Kidney (tissue), 14 donors: ENCODE data around the gene ACRV1. TPM values are rescaled to one million over a fixed set of nuclear protein-coding genes. Genes with fewer than 3 reads are reported as not detected.

Source experiments
- DNase-seq, 5 donors: peaks; one replicate each; pipeline ENCODE4 v3.0.0-alpha.2; 2013 to 2020
- FAIRE-seq: peaks from 2 replicates; lab custom pipeline; 2012; peaks lifted over from hg19 to GRCh38; lab: Jason Lieb, UNC
- H3K27ac ChIP-seq, 2 donors: one replicate each; pipeline ENCODE4 v1.7.0; 2013; ENCODE audit warnings: low read depth in 2 of 2, low read length in 2 of 2, inconsistent platforms in 1 of 2
- H3K27me3 ChIP-seq: one replicate; pipeline ENCODE4 v1.7.1; 2013; ENCODE audit warnings: low read length, inconsistent platforms; ENCODE audit not compliant: control insufficient read depth, insufficient read depth
- H3K36me3 ChIP-seq, 3 donors: one replicate each; pipeline versions ENCODE4 v1.7.0 to v1.7.1; 2013; ENCODE audit warnings: low read length in 3 of 3, control low read depth in 1 of 3, inconsistent platforms in 1 of 3; ENCODE audit not compliant: insufficient read depth in 3 of 3, control insufficient read depth in 2 of 3
- H3K4me1 ChIP-seq, 3 donors: one replicate each; pipeline versions ENCODE4 v1.7.0 to v1.7.1; 2013; ENCODE audit warnings: low read length in 3 of 3, inconsistent platforms in 1 of 3, low read depth in 1 of 3; ENCODE audit not compliant: control insufficient read depth in 2 of 3, insufficient read depth in 2 of 3
- H3K4me3 ChIP-seq, 3 donors: one replicate each; pipeline versions ENCODE4 v1.7.0 to v1.8.1; 2013; ENCODE audit warnings: low read length in 3 of 3, control low read depth in 1 of 3, inconsistent platforms in 1 of 3
- H3K9ac ChIP-seq, 3 donors: one replicate each; pipeline versions ENCODE4 v1.7.0 to v1.7.1; 2013; ENCODE audit warnings: low read length in 3 of 3, control low read depth in 1 of 3, inconsistent platforms in 1 of 3
- H3K9me3 ChIP-seq, 3 donors: one replicate each; pipeline versions ENCODE4 v1.7.0 to v1.7.1; 2013; ENCODE audit warnings: low read length in 3 of 3, control low read depth in 1 of 3, inconsistent platforms in 1 of 3; ENCODE audit not compliant: control insufficient read depth in 2 of 3, insufficient read depth in 1 of 3
- CTCF ChIP-seq: IDR thresholded peaks from 3 replicates; pipeline ENCODE4 v1.5.1; 2012; ENCODE audit warnings: mild to moderate bottlenecking, moderate library complexity, borderline replicate concordance; ENCODE audit not compliant: insufficient read depth; ENCODE audit errors: extremely low read depth
- intact Hi-C: fragments of 100-400 bp; cut with DNase I; formaldehyde crosslinking; loops from one replicate; pipeline ENCODE4 v1.11.1; 2022
- polyA plus RNA-seq: library from polyadenylated mRNA; stranded (reverse); fragments of 350-450 nt; fragmentation: Illumina TruSeq; extraction: RNeasy Lipid Tissue Mini Kit (QIAGEN cat#74804); gene quantifications from one replicate; pipeline ENCODE4 v1.2.3, GENCODE V29; 2014; ENCODE audit warnings: low read depth, low replicate concordance; ENCODE audit not compliant: insufficient read depth
- total RNA-seq: library from RNA; stranded (reverse); fragmentation: NEBNext Ultra II Directional; extraction: Animal tissue kit (Norgen Biotek cat#: 25700); gene quantifications from one replicate; pipeline ENCODE4 v1.2.1, GENCODE V29; 2021
- donor health status: control.
- donor health status: control.
- donor health status: control.
- donor health status: control.
- donor health status: control.
- donor health status: DM: yes; HTN: yes; CAD: no.
- donor health status: Normal renal cell carcinoma (clear cell type).

The ACRV1 gene
- total and polyA plus RNA-seq, 2 donors from 2014 or later = not detected

DNA sequence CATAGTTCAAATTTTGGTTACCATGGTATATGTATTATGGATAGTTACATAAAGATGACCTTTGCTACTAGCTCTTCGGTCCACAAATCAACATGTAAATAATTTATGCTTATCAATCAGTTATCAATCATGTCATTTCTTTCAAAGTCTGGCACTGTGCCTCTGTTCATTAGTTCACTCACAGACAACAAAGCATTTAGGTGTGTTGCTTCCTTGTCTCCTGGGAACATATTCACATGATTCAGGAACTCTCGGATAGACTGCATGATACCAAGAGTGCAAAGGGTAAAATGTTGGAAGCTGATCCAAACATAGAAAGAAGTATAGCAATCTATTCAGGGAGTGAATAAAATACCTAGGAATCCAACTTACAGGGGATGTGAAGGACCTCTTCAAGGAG, 14.3 kb upstream of the ACRV1 start:
- no peak for TF ChIP-seq CTCF
- H3K27me3 ChIP-seq = no peaks in the 10 kb centered on the region
- no peaks in the 10 kb centered on the region for H3K36me3 ChIP-seq
- intact Hi-C loops = no loop called here
- no peak overlapping the region for H3K27ac ChIP-seq
- H3K9me3 ChIP-seq = peaks cover 0 to 3% (median 0%) of the 10 kb centered on the region in 3 donors
- H3K4me3 ChIP-seq = no peak overlapping the region
- no peak overlapping the region for H3K9ac ChIP-seq
- H3K4me1 ChIP-seq = no peaks in the 10 kb centered on the region
- no peak for FAIRE-seq
- DNase-seq = no peak

DNA sequence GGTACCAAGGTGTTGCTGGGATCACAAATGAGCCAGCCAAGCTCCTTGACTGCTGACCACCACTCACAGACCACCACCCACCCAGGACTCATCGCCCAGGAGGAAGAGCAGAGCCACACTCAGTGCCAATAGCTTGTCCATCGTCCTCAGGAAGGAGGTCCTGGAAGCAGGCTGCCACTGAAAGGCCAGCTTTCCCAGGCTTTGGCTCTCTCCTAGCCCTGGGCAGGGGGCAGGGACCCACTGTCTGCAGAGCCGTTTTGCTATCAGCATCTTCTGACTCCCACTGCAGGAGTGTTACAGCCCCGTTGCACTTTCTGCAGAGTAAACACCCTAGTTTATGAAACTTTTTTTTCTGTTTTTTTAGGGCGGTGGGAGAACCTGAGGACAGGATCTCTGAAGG, 12.2 kb upstream of the ACRV1 start:
- TF ChIP-seq CTCF = no peak
- FAIRE-seq (no peak), DNase-seq (no peak)
- H3K36me3 ChIP-seq = no peaks in the 10 kb centered on the region
- H3K9me3 ChIP-seq = peaks cover 0 to 3% (median 0%) of the 10 kb centered on the region in 3 donors
- no peaks in the 10 kb centered on the region for H3K27me3 ChIP-seq
- no peaks in the 10 kb centered on the region for H3K4me1 ChIP-seq
- no peak overlapping the region for H3K27ac ChIP-seq
- intact Hi-C loops = no loop called here
- no peak overlapping the region for H3K9ac ChIP-seq
- no peak overlapping the region for H3K4me3 ChIP-seq

GRCh38 chr11:125690006-125690405, 9.4 kb upstream of the ACRV1 start:
- no peak overlapping the region for H3K27ac ChIP-seq
- H3K9ac ChIP-seq = no peak overlapping the region
- H3K9me3 ChIP-seq = no peaks in the 10 kb centered on the region
- H3K4me3 ChIP-seq = no peak overlapping the region
- no peak for DNase-seq
- no peaks in the 10 kb centered on the region for H3K4me1 ChIP-seq
- TF ChIP-seq CTCF = no peak
- H3K27me3 ChIP-seq = no peaks in the 10 kb centered on the region
- intact Hi-C loops = no loop called here
- no peaks in the 10 kb centered on the region for H3K36me3 ChIP-seq
- no peak for FAIRE-seq

DNA sequence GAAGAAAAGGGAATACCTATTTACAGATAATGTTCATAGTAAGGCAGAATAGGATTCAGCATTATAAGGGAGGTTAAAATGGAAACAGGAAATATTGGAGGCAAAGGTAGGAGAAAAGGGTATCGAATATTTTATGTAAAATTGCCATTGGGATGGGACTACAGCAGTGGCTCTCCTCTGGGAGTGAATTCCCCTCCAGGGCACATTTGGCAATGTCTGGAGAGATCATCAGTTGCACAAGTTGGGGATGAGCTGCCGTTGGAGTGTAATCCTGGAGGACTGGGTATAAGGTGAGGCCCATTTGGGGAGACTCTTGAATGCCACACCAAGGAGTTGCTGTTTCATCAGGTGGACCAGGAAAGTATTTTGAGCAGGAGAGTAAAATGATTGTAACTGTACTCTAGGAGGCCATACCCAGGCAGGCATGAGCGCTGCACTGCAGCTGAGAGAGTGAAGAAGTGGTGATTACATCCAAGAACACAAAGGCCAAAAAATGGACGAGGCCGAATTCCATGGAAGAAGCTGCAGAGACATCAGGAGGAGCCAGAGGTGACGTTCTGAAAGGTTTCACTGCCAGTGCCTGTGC, 8.7 kb upstream of the ACRV1 start:
- Histone ChIP-seq H3K4me1 (no peaks in the 10 kb centered on the region), H3K27me3 (no peaks in the 10 kb centered on the region), H3K9me3 (no peaks in the 10 kb centered on the region), H3K27ac (no peak overlapping the region), H3K36me3 (no peaks in the 10 kb centered on the region), H3K9ac (no peak overlapping the region), H3K4me3 (no peak overlapping the region)
- no peak for TF ChIP-seq CTCF
- no peak for DNase-seq
- intact Hi-C loops = no loop called here
- FAIRE-seq = no peak
